SK-N-SH (cell line): ENCODE data around the gene USP12.
"Not testable (repeated sequence)": the region's sequence is repeated elsewhere in the genome, so short reads cannot be mapped to it uniquely, and the experiment has no call there.

Experiments used
- FOSL2 ChIP-seq: IDR thresholded peaks from 2 replicates; pipeline ENCODE4 v1.4.0; 2012; ENCODE audit warnings: low read depth, mild to moderate bottlenecking, moderate library complexity, borderline replicate concordance
- FOXJ3 ChIP-seq: sonication (generic); formaldehyde crosslinking; IDR thresholded peaks from 2 replicates; pipeline ENCODE4 v1.5.1; 2020; ENCODE audit warnings: mild to moderate bottlenecking, missing genetic modification reagents
- JUND ChIP-seq: IDR thresholded peaks from 2 replicates; pipeline ENCODE4 v1.4.0; 2012
- YY1 ChIP-seq: IDR thresholded peaks from 2 replicates; pipeline ENCODE4 v1.4.0; 2012; ENCODE audit warnings: low read depth, mild to moderate bottlenecking
- TF ChIP-seq, protein P1 (sequence below): fragments of 200-600 bp; sonication (generic); IDR thresholded peaks from 2 replicates; pipeline ENCODE4 v1.6.1; 2017; ENCODE audit warnings: antibody characterized with exemption, mild to moderate bottlenecking, moderate library complexity
- TF ChIP-seq, protein P2 (sequence below): fragments of 150-350 bp; IDR thresholded peaks from 2 replicates; pipeline ENCODE4 v1.6.1; 2016; ENCODE audit warnings: mild to moderate bottlenecking, low read depth, low read length

DNA sequence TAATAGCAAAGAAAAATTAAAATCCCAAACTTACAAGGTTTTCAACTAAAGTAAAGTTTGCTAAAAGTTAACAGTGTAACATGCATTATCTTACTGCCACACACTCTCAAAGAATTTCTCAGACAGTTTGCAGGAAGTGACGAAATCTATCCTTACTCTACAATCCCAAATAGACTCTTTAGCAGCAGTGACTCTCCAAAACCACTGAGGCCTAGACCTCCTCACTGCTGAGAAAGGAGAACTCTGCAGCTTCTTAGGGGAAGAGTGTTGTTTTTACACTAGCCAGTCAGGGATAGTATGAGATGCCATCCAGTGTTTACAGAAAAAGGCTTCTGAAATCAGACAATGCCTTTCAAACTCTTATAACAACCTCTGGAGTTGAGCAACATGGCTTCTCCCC lies 47.2 kb upstream of the USP12 start:
- TF ChIP-seq FOXJ3 (CRISPR knock-in tag); FOSL2; YY1; JUND: not testable (repeated sequence)
- TF ChIP-seq, protein P1, sequence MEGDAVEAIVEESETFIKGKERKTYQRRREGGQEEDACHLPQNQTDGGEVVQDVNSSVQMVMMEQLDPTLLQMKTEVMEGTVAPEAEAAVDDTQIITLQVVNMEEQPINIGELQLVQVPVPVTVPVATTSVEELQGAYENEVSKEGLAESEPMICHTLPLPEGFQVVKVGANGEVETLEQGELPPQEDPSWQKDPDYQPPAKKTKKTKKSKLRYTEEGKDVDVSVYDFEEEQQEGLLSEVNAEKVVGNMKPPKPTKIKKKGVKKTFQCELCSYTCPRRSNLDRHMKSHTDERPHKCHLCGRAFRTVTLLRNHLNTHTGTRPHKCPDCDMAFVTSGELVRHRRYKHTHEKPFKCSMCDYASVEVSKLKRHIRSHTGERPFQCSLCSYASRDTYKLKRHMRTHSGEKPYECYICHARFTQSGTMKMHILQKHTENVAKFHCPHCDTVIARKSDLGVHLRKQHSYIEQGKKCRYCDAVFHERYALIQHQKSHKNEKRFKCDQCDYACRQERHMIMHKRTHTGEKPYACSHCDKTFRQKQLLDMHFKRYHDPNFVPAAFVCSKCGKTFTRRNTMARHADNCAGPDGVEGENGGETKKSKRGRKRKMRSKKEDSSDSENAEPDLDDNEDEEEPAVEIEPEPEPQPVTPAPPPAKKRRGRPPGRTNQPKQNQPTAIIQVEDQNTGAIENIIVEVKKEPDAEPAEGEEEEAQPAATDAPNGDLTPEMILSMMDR: not testable (repeated sequence)
- TF ChIP-seq, protein P2, sequence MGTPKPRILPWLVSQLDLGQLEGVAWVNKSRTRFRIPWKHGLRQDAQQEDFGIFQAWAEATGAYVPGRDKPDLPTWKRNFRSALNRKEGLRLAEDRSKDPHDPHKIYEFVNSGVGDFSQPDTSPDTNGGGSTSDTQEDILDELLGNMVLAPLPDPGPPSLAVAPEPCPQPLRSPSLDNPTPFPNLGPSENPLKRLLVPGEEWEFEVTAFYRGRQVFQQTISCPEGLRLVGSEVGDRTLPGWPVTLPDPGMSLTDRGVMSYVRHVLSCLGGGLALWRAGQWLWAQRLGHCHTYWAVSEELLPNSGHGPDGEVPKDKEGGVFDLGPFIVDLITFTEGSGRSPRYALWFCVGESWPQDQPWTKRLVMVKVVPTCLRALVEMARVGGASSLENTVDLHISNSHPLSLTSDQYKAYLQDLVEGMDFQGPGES: not testable (repeated sequence)
